ENCODE data around the gene SPC25. TPM values are rescaled to one million over a fixed set of nuclear protein-coding genes. Genes with fewer than 3 reads are reported as not detected.
"Not testable (repeated sequence)": the region's sequence is repeated elsewhere in the genome, so short reads cannot be mapped to it uniquely, and the experiment has no call there.

Gene SPC25
- polyA plus RNA-seq, 1 experiment: 4.2 TPM

GRCh38 chr2:168934826-168935225, 44.6 kb upstream of the SPC25 start:
- Histone ChIP-seq H3K4me3 (ENCODE audit: low read depth, low read length) (no peak overlapping the region), H3K9me3 (ENCODE audit: control insufficient read depth, insufficient read depth, low read length) (no peaks in the 10 kb centered on the region), H3K27ac (ENCODE audit: low read depth, low read length) (no peak overlapping the region), H3K27me3 (ENCODE audit: control insufficient read depth, insufficient read depth, low read length) (peaks cover 2% of the 10 kb centered on the region)
- CTCF ChIA-PET: interaction anchor here (3.5 kb wide), 1 partner anchor 13 kb away, joined by 13 read pairs; no protein-coding TSS in a partner anchor
- no peak for DNase-seq (ENCODE audit: low read depth, low spot score)
- TF ChIP-seq, protein P1, sequence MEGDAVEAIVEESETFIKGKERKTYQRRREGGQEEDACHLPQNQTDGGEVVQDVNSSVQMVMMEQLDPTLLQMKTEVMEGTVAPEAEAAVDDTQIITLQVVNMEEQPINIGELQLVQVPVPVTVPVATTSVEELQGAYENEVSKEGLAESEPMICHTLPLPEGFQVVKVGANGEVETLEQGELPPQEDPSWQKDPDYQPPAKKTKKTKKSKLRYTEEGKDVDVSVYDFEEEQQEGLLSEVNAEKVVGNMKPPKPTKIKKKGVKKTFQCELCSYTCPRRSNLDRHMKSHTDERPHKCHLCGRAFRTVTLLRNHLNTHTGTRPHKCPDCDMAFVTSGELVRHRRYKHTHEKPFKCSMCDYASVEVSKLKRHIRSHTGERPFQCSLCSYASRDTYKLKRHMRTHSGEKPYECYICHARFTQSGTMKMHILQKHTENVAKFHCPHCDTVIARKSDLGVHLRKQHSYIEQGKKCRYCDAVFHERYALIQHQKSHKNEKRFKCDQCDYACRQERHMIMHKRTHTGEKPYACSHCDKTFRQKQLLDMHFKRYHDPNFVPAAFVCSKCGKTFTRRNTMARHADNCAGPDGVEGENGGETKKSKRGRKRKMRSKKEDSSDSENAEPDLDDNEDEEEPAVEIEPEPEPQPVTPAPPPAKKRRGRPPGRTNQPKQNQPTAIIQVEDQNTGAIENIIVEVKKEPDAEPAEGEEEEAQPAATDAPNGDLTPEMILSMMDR (IDR thresholded peaks at IDR 0.05; ENCODE audit: low read depth, low read length): no peak
- POLR2A ChIA-PET: no interaction called here

GRCh38 chr2:168932174-168932573, 41.9 kb upstream of the SPC25 start:
- H3K27me3 ChIP-seq (ENCODE audit: control insufficient read depth, insufficient read depth, low read length); H3K9me3 ChIP-seq (ENCODE audit: control insufficient read depth, insufficient read depth, low read length); POLR2A ChIA-PET; H3K4me3 ChIP-seq (ENCODE audit: low read depth, low read length); H3K27ac ChIP-seq (ENCODE audit: low read depth, low read length); DNase-seq (ENCODE audit: low read depth, low spot score): not testable (repeated sequence)
- CTCF ChIA-PET: interaction anchor here (1.6 to 2.7 kb wide), 2 partner anchors 9 to 12 kb away, joined by 3 to 16 read pairs; no protein-coding TSS in a partner anchor

DNA sequence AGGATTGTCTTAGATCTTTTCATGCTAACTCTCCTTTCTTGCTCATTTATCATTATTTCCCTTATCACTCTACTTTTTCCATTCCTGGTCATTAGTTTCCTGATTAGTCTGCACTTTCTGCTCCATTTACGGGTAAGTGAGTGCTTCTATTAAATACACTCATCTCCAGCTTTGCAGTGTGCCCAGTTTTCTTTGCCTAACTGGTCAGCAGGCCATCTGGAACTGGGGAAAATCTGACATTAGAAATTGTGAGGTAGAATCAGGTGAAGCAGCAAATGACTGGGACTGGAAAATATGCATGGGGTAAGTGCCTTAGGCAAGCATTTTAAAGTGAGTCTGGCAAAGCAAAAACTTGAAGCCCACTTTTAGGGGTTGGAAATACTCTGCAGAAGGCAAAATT, 40.0 kb upstream of the SPC25 start:
- ChIA-PET POLR2A (no interaction called here), CTCF (interaction anchor here (1.0 to 2.7 kb wide), 2 partner anchors 10 to 156 kb away, joined by 3 to 16 read pairs; no protein-coding TSS in a partner anchor)
- Histone ChIP-seq H3K4me3 (ENCODE audit: low read depth, low read length) (no peak overlapping the region), H3K27me3 (ENCODE audit: control insufficient read depth, insufficient read depth, low read length) (no peaks in the 10 kb centered on the region), H3K9me3 (ENCODE audit: control insufficient read depth, insufficient read depth, low read length) (no peaks in the 10 kb centered on the region), H3K27ac (ENCODE audit: low read depth, low read length) (no peak overlapping the region)
- no peak for DNase-seq (ENCODE audit: low read depth, low spot score)
- TF ChIP-seq, protein P1 (IDR thresholded peaks at IDR 0.05; ENCODE audit: low read depth, low read length): no peak

DNA sequence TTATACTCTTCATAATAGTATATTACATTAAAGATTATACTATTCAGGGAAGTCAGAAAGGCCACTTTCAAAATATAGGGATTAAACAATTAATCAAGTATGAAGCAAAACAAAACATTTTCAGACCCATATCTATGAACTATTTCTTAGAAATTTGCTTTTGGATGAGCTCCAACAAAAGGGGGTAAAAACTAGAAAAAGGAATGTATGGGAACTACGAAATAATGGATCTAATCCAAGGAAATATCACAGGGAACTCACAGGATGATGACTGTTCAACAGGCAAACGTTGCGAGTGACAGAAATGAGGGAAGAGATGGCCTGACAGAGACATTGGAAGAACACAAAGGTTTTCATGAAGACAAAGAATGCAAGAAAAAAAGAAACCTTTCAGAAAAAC, 38.8 kb upstream of the SPC25 start:
- ChIA-PET CTCF (no interaction called here), POLR2A (no interaction called here)
- Histone ChIP-seq H3K9me3 (ENCODE audit: control insufficient read depth, insufficient read depth, low read length) (no peaks in the 10 kb centered on the region), H3K27ac (ENCODE audit: low read depth, low read length) (no peak overlapping the region), H3K4me3 (ENCODE audit: low read depth, low read length) (no peak overlapping the region), H3K27me3 (ENCODE audit: control insufficient read depth, insufficient read depth, low read length) (no peaks in the 10 kb centered on the region)
- DNase-seq (ENCODE audit: low read depth, low spot score): no peak
- TF ChIP-seq, protein P1 (IDR thresholded peaks at IDR 0.05; ENCODE audit: low read depth, low read length): no peak

GRCh38 chr2:168928113-168928831, 38.0 kb upstream of the SPC25 start:
- Histone ChIP-seq H3K27me3 (ENCODE audit: control insufficient read depth, insufficient read depth, low read length) (no peaks in the 10 kb centered on the region), H3K9me3 (ENCODE audit: control insufficient read depth, insufficient read depth, low read length) (no peaks in the 10 kb centered on the region), H3K27ac (ENCODE audit: low read depth, low read length) (no peak overlapping the region), H3K4me3 (ENCODE audit: low read depth, low read length) (no peak overlapping the region)
- TF ChIP-seq, protein P1 (IDR thresholded peaks at IDR 0.05; ENCODE audit: low read depth, low read length): no peak
- POLR2A ChIA-PET: no interaction called here
- CTCF ChIA-PET: interaction anchor here (1.1 kb wide), 1 partner anchor 154 kb away, joined by 4 read pairs; no protein-coding TSS in a partner anchor
- DNase-seq (ENCODE audit: low read depth, low spot score): no peak
